ENCODE data around the gene NFIX. TPM values are rescaled to one million over a fixed set of nuclear protein-coding genes. Genes with fewer than 3 reads are reported as not detected.

Gene NFIX
- polyA plus RNA-seq, 3 donors: 13.3 to 15.0 (median 14.2) TPM

DNA sequence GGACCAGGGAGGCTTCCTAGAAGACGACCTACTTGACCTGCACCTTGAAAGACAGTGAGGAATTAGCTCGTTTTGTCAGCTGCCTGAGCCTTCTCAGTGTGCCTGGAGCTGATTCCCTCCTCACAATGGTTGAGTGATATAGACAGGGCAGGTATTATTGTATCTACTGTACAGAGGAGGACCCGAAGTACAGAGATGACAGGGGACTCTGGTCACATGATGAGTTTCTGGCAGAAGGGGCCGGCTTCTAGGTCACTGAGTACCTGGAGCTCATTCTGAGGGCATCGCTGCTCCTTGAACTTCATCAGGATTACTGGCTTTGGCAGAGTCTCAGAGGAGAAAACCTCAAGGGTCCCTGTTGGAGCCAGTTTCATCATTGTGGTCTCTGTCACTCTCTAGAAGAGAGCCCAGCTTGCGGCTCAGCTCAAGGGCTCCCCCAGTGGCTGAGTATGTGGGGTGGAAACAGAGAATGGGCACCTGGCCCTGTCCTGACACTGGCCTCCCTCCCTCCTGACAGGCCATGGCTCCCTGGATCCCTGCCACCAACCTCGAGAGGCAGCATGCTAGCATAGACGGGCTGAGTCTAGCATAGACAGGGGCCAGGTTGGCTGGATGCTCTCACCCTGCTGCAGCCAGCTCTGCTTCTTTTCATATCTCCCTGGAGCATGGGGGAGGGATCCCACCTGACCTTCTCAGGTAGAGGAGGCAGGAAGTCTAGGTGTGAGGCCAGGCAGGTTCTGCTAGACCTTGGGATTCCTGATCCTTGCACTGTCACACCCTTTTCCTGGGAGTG, 38.7 kb downstream of the NFIX start:
- DNase-seq (ENCODE audit: low read depth in 3 of 3, low spot score in 2 of 3): no peak

DNA sequence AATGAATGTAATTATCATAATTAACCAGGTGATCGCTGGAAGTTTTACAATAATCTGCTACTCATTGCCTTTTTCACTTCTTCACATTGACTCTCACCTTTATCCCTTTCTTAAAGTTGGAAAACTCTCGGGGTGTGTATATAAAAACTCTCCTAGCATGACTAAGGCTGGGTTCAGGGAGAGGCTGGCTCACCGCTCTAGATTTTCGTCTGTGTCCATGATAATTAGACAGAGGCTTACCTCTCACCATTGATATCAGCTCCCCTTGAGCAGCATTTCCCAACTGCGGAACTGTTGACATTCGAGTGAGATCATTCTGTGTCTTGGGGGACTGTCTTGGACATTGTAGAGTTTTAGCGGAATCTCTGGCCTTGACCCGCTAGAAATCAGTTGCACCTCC, 39.4 kb downstream of the NFIX start:
- no peak for DNase-seq (ENCODE audit: low read depth in 3 of 3, low spot score in 2 of 3)

DNA sequence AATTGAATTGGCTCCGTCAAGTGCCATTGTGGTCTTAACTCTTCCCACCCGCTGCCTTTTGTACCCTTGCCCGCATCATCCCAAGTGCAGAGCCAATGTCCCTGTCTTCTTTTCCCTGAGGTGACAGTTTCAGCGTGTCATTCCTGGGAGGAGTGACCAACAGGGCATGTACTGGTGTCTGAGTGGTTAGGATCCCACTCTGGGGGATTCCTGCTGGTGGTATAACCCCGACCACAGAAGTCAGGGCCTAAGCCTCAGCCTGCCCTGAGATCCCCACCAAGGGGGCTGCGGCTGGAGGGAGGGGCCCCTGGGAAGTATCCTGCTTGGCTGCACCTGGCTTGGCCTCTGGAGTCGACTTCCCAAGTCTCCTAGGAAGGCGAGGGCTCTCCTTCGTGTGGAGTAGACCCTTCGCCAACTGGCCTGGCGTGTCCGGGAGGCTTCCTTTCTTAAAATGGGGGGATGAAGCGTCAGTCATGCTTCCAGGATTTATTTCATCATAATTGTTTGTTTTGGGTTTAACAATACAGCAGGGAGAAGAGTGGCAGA, 40.6 kb downstream of the NFIX start:
- no peak for DNase-seq (ENCODE audit: low read depth in 3 of 3, low spot score in 2 of 3)

DNA sequence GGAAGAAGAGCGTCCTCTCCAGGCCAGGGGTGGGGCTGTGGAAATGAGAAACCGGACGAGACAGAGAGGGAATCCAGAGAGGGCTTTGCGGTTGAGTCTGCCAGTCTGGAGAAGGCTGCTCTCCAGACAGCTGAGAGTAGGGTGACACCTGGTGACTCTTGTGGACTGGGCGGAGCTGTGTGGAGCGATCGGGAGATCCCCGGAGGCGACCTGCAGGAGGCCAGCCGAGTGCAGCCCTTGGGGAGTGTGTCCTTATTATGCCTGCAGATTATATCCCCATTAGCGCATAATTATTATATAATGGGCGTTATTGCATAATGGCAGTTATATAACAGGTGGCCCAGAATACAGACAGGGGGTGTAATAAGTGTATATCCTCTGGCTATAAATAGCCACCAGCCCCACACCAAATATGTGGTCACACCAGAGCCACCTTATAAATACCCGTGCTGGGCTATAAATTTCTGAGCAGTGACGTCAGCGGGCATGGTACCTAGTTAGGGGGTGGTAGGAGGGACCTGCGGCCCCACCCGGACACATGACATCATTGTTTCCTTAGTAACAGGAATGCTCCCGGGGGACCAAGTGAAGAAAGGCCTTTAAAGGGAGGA, 41.2 kb downstream of the NFIX start:
- DNase-seq (ENCODE audit: low read depth in 3 of 3, low spot score in 2 of 3): no peak

DNA sequence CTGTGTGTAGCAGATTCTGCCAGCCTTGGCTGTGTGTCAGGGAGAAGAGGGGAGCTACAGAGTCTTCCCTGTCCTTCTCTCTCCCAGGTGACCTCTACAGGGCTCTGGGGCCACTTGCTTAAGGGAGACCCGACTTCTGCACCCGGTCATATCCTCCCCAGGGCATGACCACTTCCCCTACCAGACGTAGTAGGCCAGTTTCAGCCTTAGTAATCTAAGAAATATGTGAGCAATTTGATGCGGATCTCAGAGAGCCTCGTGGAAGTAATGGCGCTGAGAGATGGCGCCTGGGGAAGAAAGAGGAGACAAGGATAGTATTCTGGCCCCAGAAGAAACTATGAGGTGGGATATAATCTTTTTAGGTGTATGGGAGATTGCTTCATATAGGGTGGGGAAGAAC, 41.9 kb downstream of the NFIX start:
- DNase-seq (ENCODE audit: low read depth in 3 of 3, low spot score in 2 of 3): no peak

DNA sequence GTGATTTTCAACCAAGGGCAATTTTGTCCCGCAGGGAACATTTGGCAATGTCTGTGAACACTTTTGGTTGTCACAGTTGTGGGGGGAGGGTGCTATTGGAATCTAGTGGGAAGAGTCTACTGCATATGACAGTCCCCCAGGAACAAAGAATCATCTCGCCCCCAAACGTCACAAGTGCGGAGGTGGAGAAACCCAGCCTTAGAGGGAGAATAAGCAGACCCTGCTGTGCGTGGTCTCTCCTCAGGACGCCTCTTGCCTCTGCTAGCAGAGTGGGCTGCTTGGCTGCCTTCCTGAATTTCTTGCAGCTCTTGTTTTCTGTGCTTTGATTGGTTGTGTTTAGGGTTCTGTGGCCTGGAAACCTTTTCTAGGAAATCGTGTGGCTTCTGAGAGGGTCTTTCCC, 42.5 kb downstream of the NFIX start:
- DNase-seq (ENCODE audit: low read depth in 3 of 3, low spot score in 2 of 3): no peak

DNA sequence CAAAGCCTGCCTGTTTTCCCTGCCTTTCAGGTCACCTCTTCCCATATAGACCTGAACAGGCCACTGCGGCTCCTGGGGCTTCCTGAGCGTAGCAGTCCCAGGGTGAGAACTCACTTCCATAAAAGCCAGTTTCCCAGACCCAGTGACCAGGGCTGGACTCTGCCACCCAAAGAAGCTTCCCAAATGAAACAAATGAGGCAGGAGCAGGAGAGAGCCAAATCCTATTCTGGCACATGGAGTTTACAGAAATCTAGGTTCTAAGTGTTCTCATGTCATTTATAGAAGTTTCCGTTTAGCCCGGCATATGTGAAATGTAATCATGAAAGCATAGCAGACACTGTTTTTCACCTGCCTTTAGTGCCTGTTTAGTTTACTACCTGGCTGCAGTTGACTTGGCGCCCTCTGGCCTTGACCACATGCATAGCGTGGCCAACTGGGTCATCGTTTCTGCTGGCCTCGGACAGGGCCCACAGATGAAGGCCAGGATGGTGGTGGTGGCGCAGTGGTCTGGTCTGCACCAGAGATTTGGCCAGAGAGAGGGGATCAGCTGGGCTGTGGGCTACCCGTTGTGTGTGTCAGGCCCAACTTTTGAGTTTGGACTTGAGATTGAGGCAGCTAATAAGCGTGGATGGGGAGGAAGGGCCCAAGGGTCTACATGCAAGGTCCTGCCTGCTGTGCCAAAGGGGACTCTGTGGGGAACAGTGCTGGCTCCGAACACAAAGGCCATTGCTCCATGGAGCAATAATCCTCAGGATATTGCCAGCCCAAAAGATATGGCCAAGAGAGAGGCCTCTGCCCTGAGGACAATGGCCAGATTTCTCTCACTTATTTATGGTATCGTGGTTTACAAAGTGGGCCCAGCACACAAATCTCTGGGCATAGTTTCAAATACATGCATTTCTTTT, 43.3 kb downstream of the NFIX start:
- DNase-seq (ENCODE audit: low read depth in 3 of 3, low spot score in 2 of 3): no peak

DNA sequence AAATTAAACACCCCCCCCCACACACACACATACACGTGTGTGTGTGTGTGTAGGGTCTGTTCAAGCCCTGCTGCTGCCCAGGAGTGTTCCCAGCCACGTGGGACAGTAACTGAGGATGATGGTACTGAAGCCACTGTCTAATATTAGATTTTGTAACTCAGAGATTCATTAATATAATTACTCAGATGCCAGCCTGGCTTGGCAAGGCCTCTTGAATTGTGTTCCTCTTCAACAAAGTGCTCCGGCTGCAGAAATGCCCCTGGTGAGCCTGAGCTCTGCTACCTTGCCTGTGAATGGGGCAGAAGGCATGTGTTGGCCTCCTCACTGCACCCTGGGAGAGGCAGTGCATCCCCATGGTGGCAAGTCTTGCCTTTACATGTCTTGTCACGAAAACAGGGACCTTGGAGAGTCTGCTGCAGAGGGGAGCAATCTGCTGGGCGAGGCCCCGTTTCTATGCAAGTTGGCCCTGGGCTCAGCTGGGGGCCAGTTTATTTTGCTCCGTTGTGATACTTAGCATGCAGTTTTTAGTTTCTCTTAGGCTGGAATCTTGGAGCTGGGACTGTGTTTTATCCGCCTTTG, 44.0 kb downstream of the NFIX start:
- no peak for DNase-seq (ENCODE audit: low read depth in 3 of 3, low spot score in 2 of 3)

DNA sequence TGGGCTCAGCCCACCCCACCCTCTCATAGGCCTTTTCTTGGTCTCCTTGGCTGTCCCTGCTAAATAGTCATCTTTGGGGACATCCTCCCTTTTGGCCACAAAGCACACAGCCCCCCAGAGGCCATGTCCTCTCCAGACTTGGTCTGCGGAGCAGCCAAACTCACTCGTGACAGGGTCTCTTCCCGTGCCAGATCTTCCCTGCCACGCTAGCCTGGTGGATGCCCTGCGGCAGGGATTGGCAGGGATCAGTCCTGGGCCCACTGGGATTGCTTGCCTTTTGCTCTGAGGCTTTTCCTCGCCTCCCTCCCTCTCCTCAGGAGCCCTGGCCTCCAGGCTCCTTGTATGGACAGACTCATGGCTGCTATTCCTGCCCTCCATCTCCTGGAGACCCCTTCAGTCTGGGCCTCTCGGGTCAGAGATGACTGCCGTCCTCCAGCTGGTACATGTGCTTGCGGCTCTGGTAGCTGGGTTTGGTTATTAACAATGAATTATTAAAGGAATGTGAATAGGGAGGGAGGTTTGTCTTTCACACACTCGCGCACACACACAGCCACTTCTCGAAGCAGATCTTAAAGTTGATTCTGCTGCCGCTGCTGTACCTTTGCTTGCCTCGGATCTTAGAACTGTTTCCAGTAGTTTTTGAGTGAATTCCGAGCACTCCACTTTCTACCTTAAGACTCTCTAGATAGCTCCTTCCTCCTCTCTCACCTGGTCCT, 45.1 kb downstream of the NFIX start:
- no peak for DNase-seq (ENCODE audit: low read depth in 3 of 3, low spot score in 2 of 3)

DNA sequence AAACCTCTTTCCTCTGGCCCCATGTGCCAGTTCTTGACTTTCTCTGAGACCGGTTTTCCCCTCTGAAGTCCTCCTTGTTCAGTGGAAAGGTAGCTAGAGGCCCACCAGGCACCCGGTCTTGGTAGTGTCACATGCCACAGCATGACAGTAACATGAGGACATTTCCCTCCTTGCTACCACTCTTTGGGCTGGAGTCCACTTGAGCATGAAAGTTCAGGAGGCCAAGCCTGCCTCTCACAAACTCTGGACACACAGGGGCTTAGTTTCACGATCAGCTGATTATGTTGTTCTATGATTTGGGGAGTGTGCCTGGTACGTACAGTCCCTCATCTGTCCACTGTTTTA, 45.6 kb downstream of the NFIX start:
- DNase-seq (ENCODE audit: low read depth in 3 of 3, low spot score in 2 of 3): no peak

DNA sequence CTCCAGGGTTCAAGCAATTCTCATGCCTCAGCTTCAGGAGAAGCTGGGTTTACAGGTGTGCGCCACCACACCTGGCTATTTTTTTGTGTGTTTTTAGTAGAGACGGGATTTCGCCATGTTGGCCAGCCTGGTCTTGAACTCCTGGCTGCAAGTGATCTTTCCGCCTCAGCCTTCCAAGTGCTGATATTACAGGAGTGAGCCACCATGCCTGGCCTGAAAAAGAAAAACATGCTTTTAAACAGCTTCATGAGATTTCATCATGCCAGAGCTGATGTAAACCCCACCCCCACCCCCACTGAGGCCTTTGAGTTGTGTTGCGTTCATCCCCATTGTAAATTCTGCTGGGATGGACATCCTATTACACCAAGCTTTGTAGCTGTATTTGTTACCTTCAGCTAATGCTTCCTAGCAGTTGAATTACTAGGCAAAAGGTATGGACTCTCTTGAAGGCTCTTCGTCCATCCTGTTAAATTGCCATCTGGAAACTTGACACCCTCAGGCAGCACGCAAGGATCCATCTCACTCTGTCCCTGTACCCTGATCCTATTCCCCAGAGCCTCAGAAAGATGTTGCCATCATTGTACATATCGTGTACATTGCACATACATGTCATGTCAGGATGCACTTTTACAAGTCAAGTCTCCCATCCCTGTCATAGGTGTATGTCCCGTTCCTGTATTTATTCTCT, 47.3 kb downstream of the NFIX start:
- DNase-seq (ENCODE audit: low read depth in 3 of 3, low spot score in 2 of 3): no peak

DNA sequence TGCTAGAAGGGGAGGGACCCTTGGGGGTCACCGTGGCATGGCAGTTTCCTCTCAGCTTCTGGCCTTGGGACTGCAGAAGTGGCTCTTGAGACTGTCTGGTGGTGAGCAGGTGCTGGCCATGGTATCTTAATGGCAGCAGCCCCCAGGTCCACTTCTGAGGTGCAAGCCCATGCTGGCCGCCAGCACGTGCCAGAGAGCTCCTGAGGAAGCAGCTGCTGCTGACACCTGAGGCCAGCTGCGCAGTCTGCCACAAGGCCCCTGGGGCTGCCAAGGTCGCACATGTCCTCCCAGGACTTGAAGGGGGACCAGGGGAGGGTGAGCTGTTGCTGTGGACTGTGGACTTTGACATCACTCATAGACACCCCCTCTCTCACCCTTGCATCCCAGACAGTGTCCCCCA, 48.0 kb downstream of the NFIX start:
- no peak for DNase-seq (ENCODE audit: low read depth in 3 of 3, low spot score in 2 of 3)

DNA sequence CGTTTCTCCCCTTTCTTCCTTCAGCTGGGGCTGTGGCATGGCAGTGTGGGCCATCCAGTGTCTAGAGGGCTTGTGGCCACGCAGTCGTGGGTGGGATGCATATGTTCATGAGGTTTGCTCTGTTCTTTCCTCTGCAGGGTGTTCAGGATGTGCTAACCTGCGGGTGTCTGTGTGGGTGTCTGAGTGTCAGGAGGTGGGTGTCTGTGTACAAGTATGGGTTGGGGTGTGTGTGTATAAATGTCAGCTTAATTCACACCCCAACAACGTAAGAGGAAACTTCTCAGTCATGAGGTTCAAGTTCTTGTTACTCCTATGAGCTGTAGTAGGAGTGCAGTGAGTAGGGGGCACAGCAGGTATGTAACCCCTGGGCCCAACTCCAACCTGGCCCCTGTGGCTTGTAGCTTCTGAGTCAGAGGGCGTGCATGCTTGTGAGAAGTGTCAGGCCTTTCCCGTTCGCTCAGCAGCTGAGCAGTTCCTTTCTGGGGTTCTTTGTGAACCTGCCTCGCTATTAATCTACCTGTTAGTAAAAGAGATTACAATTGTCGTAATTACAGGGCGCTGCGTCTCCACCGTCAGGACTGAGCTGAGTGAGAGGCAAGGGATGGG, 49.1 kb downstream of the NFIX start:
- DNase-seq (ENCODE audit: low read depth in 3 of 3, low spot score in 2 of 3): no peak

DNA sequence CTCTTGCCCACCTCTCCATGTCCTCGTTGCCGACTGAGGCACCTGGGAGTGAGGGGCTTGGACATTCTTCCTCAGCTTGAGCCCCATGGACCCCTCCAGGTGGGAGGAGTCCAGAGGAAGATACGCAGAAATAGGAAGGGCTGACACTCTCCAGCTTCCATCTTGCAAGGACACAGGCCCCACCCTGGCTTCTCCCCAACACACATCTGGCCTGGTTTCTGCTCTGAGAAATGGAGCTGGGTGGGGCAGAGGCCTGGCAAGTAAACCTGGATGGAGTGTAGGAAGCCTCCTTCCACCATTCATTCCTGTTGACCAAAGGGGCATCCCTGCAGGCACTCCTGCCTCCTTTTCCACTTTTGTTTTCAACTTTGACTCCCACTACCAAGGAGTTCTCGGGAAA, 50.5 kb downstream of the NFIX start:
- DNase-seq (ENCODE audit: low read depth in 3 of 3, low spot score in 2 of 3): no peak

DNA sequence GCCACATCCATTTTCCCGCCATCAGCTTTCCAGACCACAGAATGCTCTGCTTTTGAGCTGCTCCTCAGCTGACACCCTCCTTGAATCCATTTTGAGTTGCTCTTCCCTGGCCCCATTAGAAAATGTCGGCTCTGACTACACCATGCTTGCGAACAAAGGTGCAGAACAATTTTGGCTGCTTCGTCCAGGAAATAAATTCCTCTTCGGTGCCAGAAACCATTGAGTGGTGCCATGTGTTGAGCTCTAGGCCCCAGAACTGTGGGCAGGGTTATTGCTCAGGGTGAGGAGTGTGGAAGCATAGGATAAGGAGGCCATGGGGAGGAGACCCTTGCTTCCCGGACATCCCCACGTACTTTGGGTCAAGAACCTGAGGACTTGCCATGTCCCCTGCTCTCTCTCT, 52.1 kb downstream of the NFIX start:
- DNase-seq (ENCODE audit: low read depth in 3 of 3, low spot score in 2 of 3): no peak

DNA sequence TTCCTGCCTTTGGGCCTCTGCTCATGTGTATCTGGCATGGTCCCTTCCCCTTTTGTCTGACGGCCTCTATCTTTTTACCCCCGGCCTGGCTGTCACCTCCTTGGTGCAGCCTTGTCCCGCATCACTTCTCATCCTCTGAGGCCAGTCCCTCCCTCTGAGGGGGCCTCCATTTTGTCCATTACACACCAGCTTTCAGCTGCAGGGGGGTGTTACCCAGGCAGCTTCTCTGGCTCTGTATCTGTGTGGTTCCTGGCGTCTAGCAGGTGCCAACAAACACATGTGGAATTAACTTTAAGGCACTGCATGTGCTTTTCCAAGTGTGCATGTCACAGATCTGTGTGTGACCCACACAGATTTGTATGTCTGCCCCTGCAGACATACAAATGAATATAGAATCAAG, 55.0 kb downstream of the NFIX start:
- DNase-seq (ENCODE audit: low read depth in 3 of 3, low spot score in 2 of 3): no peak

DNA sequence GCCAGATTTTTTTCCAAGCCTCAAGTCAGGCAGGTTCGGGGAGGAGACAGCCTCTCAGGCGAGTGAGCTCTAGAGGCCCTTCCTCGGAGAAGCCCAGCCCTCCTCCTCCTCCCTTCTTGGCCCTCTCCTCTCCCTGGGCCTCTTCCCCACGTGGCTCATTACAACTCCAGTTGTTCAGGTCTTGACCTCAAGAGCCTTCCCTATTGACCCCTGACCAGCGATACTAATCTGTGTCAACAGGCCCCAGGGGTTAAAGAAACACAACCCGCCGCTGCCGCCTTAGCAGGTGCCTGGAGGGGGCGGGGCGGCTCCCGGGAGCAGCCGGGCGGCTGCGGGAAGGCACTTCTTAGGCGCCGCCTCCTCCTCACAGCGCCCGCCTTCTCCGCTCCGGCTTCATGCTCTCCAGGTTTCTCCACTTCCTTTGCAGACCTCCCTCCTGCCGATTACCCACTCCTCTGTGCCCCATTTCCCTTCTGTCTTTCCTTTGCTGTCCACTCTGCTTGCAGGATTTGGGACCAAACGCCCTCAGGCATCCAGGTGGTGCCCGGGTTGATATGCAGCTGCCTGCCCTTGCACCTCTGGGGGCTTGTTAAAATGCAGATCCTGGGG, 56.4 kb downstream of the NFIX start:
- peak in 2 of 3 donors; percentile 60 to 68 for DNase-seq (ENCODE audit: low read depth in 3 of 3, low spot score in 2 of 3)

DNA sequence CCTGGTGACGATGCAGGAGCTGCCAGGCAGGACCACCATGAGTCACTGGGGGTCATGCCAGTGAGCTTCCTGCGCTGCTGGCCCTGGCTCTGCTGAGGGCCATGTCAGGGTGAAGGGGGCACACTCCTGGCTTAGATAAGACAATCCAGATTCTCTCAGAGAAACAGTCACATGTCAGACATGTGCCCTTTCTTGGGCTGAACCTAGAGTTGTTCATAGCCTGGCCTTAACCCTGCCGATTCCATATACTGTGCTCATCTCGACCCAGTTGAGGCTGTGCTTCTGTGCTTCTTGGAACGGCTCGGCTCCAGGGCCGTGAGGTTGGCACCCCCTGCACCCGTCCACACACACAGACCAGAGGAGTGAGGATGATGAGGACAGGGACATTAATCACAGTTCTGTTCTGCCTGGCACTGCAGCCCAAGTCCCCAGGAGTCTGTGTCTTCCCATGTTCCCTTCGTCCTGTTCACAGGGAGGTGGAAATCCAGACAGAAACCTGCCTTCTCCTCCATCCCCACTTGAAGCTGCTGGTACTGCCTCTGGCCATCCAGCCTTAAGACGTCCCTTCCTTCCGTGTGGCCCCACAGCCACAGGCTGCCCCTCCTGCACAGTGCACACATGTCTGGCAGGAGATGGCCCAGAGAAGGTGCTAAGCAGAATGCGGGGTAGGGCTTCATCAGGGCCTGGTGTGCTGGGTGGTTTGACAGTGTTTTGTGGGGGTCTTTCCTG, 57.3 kb downstream of the NFIX start:
- DNase-seq (ENCODE audit: low read depth in 3 of 3, low spot score in 2 of 3): no peak
